HL-60 (cell line): ENCODE data around the gene TP53AIP1.

Source experiments
- CTCF ChIP-seq: IDR thresholded peaks from one replicate; pipeline ENCODE4 v1.5.1; 2011; ENCODE audit warnings: low read length, control low read depth, inconsistent platforms; ENCODE audit not compliant: insufficient read depth
- GABPA ChIP-seq: IDR thresholded peaks from 2 replicates; pipeline ENCODE4 v1.6.1; 2012; ENCODE audit warnings: low read depth
- POLR2AphosphoS5 ChIP-seq: IDR thresholded peaks from 2 replicates; pipeline ENCODE4 v1.6.1; 2012; ENCODE audit warnings: low read depth
- REST ChIP-seq: IDR thresholded peaks from 2 replicates; pipeline ENCODE4 v1.6.1; 2012; ENCODE audit warnings: low read depth; ENCODE audit not compliant: insufficient replicate concordance
- SPI1 ChIP-seq: IDR thresholded peaks from 2 replicates; pipeline ENCODE4 v1.6.1; 2012; ENCODE audit warnings: low read depth, mild to moderate bottlenecking, borderline replicate concordance

GRCh38 chr11:128947773-128948172 is 5.1 kb upstream of the TP53AIP1 start:
- TF ChIP-seq CTCF (no peak), POLR2AphosphoS5 (no peak), REST (no peak), GABPA (no peak), SPI1 (no peak)
